MM.1S (cell line): ENCODE measurements around the gene MEDAG.

Experiments
- DNase-seq: peaks from one replicate; pipeline ENCODE4 v3.0.0-alpha.2; 2015
- H2AFZ ChIP-seq: fragments of 300-600 bp; sonication (generic); 2 replicates; pipeline ENCODE4 v1.6.0; 2016; ENCODE audit warnings: antibody characterized with exemption, low read length
- H3F3A ChIP-seq: fragments of 300-600 bp; sonication (generic); 2 replicates; pipeline ENCODE4 v1.6.1; 2016; ENCODE audit warnings: mild to moderate bottlenecking, antibody characterized with exemption, low read length, moderate library complexity, mixed read lengths; ENCODE audit not compliant: insufficient read depth
- H3K27ac ChIP-seq: fragments of 300-600 bp; sonication (generic); 2 replicates; pipeline ENCODE4 v1.5.1; 2016; ENCODE audit warnings: mild to moderate bottlenecking, low read length
- H3K27me3 ChIP-seq: fragments of 300-600 bp; sonication (generic); replicated peaks from 2 replicates; pipeline ENCODE4 v1.6.0; 2016; ENCODE audit warnings: low read length; ENCODE audit not compliant: insufficient read depth
- H3K36me3 ChIP-seq: fragments of 300-600 bp; sonication (generic); replicated peaks from 2 replicates; pipeline ENCODE4 v1.6.1; 2016; ENCODE audit warnings: mild to moderate bottlenecking, low read length, mixed read lengths; ENCODE audit not compliant: insufficient read depth
- H3K4me1 ChIP-seq: fragments of 300-600 bp; sonication (generic); 2 replicates; pipeline ENCODE4 v1.6.1; 2016; ENCODE audit warnings: low read length, mixed read lengths
- H3K4me2 ChIP-seq: fragments of 300-600 bp; sonication (generic); 2 replicates; pipeline ENCODE4 v1.6.0; 2016; ENCODE audit warnings: low read depth, low read length
- H3K4me3 ChIP-seq: fragments of 300-600 bp; sonication (generic); 2 replicates; pipeline ENCODE4 v1.5.1; 2016; ENCODE audit warnings: low read length, mixed read lengths
- H3K79me2 ChIP-seq: fragments of 300-600 bp; sonication (generic); 2 replicates; pipeline ENCODE4 v1.6.1; 2016; ENCODE audit warnings: mixed run types, low read length, mixed read lengths
- H3K9ac ChIP-seq: fragments of 300-600 bp; sonication (generic); 2 replicates; pipeline ENCODE4 v1.6.1; 2016; ENCODE audit warnings: low read length, mixed read lengths
- H3K9me2 ChIP-seq: fragments of 300-600 bp; sonication (generic); replicated peaks from 2 replicates; pipeline ENCODE4 v1.6.1; 2016; ENCODE audit warnings: mild to moderate bottlenecking, low read length, mixed read lengths; ENCODE audit not compliant: insufficient read depth
- H3K9me3 ChIP-seq: fragments of 300-600 bp; sonication (generic); replicated peaks from 2 replicates; pipeline ENCODE4 v1.6.1; 2016; ENCODE audit warnings: mild to moderate bottlenecking, low read length, mixed read lengths; ENCODE audit not compliant: insufficient read depth
- H4K20me1 ChIP-seq: fragments of 300-600 bp; sonication (generic); 2 replicates; pipeline ENCODE4 v1.6.1; 2016; ENCODE audit warnings: mild to moderate bottlenecking, low read length, moderate library complexity, mixed read lengths; ENCODE audit not compliant: insufficient read depth
- CTCF ChIP-seq: fragments of 300-600 bp; sonication (generic); IDR thresholded peaks from 2 replicates; pipeline ENCODE4 v1.5.1; 2016; ENCODE audit warnings: antibody characterized with exemption, low read length, mixed read lengths
- EZH2 ChIP-seq: fragments of 300-600 bp; sonication (generic); optimal IDR thresholded peaks from 2 replicates; pipeline ENCODE3; 2017; ENCODE audit warnings: low read depth, mild to moderate bottlenecking, antibody characterized with exemption, low read length, mixed read lengths
- EZH2phosphoT487 ChIP-seq: fragments of 300-600 bp; sonication (generic); IDR thresholded peaks from 2 replicates; pipeline ENCODE4 v1.6.1; 2018; ENCODE audit warnings: antibody characterized with exemption, low read length

The MEDAG gene

GRCh38 chr13:30965380-30965779 is 59.3 kb downstream of the MEDAG start:
- H2AFZ ChIP-seq = no peak overlapping the region
- H3K4me2 ChIP-seq = no peak overlapping the region
- H3F3A ChIP-seq = no peaks in the 10 kb centered on the region
- H3K27me3 ChIP-seq = no peaks in the 10 kb centered on the region
- no peaks in the 10 kb centered on the region for H3K4me1 ChIP-seq
- H3K27ac ChIP-seq = no peak overlapping the region
- no peak overlapping the region for H3K4me3 ChIP-seq
- H3K79me2 ChIP-seq = no peaks in the 10 kb centered on the region
- TF ChIP-seq CTCF (no peak), EZH2phosphoT487 (no peak), EZH2 (no peak)
- H4K20me1 ChIP-seq = no peaks in the 10 kb centered on the region
- no peaks in the 10 kb centered on the region for H3K36me3 ChIP-seq
- no peak for DNase-seq
- H3K9me3 ChIP-seq = no peaks in the 10 kb centered on the region
- H3K9ac ChIP-seq = no peak overlapping the region
- H3K9me2 ChIP-seq = no peaks in the 10 kb centered on the region

GRCh38 chr13:30966101-30966500 is 60.0 kb downstream of the MEDAG start:
- no peaks in the 10 kb centered on the region for H3K9me3 ChIP-seq
- H3K4me1 ChIP-seq = no peaks in the 10 kb centered on the region
- no peak for TF ChIP-seq EZH2phosphoT487
- no peak for TF ChIP-seq CTCF
- TF ChIP-seq EZH2 = no peak
- no peaks in the 10 kb centered on the region for H3K9me2 ChIP-seq
- H4K20me1 ChIP-seq = no peaks in the 10 kb centered on the region
- H3F3A ChIP-seq = no peaks in the 10 kb centered on the region
- no peak overlapping the region for H3K9ac ChIP-seq
- no peaks in the 10 kb centered on the region for H3K79me2 ChIP-seq
- no peak overlapping the region for H2AFZ ChIP-seq
- no peak overlapping the region for H3K4me3 ChIP-seq
- no peaks in the 10 kb centered on the region for H3K27me3 ChIP-seq
- no peaks in the 10 kb centered on the region for H3K36me3 ChIP-seq
- DNase-seq = no peak
- H3K27ac ChIP-seq = no peak overlapping the region
- no peak overlapping the region for H3K4me2 ChIP-seq

GRCh38 chr13:30968846-30969245 is 62.8 kb downstream of the MEDAG start:
- Histone ChIP-seq H3K27ac (no peak overlapping the region), H3K4me3 (no peak overlapping the region), H3K79me2 (no peaks in the 10 kb centered on the region), H3K9me3 (no peaks in the 10 kb centered on the region), H3K36me3 (no peaks in the 10 kb centered on the region), H3K4me2 (no peak overlapping the region), H2AFZ (no peak overlapping the region), H3K27me3 (no peaks in the 10 kb centered on the region), H3K9ac (no peak overlapping the region), H3K9me2 (no peaks in the 10 kb centered on the region), H3F3A (no peaks in the 10 kb centered on the region), H4K20me1 (no peaks in the 10 kb centered on the region), H3K4me1 (no peaks in the 10 kb centered on the region)
- TF ChIP-seq EZH2 = no peak
- no peak for TF ChIP-seq EZH2phosphoT487
- TF ChIP-seq CTCF = no peak
- no peak for DNase-seq

GRCh38 chr13:30971575-30971974 is 65.5 kb downstream of the MEDAG start:
- Histone ChIP-seq H3K9me2 (no peaks in the 10 kb centered on the region), H3K4me2 (no peak overlapping the region), H3K36me3 (no peaks in the 10 kb centered on the region), H3K27me3 (no peaks in the 10 kb centered on the region), H3K9ac (no peak overlapping the region), H3F3A (no peaks in the 10 kb centered on the region), H3K4me1 (no peaks in the 10 kb centered on the region), H3K9me3 (no peaks in the 10 kb centered on the region), H2AFZ (no peak overlapping the region), H3K79me2 (no peaks in the 10 kb centered on the region), H3K27ac (no peak overlapping the region), H3K4me3 (no peak overlapping the region), H4K20me1 (no peaks in the 10 kb centered on the region)
- TF ChIP-seq CTCF (no peak), EZH2 (no peak), EZH2phosphoT487 (no peak)
- no peak for DNase-seq
